ENCODE measurements around the gene RNF166.

RNF166 gene

DNA sequence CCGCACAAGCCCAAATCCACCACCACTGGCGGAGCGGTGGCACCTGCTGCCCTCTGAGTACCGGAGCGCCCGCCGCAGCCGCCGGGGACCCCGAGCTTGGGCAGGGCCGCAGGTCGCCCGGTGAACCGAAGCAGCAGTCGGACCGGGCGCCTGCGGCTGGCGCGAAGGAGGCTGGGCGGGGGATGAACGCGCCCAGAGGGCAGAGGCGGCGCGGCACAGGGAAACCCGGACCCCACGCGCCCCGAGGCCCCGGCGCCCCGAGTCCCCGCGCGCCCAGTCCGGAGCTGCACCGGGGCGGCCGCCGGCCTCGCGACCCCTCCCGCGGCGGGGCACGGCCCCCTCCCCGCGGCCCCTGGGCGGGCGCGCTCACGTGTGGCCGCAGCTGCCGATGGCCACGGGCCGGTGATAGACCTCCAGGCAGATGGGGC is 393 bp downstream of the RNF166 start:
- no peak for DNase-seq

DNA sequence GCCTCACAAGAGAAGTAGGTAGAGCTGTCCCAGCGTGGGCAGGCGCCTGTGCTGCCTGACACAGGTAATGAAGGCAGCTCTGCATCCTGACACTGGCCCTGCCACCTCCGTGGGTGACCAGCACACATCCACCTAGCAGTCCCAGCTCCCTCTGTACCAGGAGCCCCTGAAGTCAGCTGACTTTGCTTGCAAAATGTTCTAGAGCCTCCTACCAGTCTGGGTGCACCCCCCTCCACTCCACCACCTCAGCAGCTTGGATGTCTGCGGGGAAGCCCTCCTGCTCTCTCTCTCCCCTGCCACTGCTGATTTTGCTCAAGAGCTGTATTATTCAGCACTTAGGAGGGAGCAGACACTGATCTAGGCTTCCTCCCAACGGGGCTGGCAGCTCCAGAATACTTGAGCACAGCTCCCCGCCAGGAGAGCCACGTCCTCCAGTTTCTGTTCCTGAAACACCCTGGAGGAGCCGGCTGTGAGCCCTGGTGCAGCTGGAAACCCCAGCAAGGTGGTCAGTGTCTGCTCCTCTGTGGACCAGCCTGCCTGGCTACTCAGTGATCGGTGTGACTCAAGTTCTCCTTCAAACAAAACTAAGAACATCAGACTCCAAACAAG is 1.0 kb downstream of the RNF166 start:
- no peak for DNase-seq

DNA sequence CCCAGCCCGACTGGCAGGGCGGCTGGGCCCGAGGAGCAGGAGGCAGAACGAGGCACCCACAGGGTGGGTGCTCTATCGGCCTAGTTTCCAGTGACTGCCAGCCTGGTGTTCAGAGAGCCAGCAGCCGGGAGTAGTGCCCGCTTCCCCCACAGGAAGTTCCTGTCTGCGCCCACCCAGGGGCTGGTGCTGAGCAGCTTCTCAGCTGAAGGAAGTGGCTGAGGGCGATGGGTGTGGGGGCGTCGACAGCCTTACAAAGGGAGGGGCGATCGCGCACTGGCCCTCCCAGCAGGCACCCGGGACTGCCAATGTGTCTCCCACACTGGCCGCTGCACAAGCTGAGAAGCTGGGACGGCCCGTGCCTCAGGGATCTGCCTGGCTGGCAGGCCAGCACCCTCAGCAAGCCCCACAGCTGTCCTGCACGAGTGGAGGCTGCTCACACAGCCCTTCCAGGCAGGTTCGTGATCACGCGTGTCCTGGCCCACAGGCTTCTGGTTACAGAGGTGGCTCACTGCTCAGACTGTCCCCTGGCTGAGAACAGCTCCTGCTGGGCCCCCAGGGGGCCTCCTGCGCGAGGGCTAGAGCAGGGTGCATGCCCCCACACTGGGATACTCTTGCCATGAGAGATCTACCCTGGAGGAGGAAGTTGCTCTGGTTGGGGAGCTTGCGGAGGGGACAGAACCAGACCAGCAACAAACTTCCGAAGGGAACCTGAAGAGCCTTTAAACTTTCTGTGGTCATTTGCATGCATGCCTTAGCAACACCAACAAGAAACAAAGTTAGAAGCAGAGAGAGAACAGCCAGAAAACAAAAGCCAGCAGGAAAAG is 2.5 kb downstream of the RNF166 start:
- DNase-seq = no peak

- no peak for DNase-seq
These were observed 3.6 kb downstream of the RNF166 start for GRCh38 chr16:88702371-88703210.

DNA sequence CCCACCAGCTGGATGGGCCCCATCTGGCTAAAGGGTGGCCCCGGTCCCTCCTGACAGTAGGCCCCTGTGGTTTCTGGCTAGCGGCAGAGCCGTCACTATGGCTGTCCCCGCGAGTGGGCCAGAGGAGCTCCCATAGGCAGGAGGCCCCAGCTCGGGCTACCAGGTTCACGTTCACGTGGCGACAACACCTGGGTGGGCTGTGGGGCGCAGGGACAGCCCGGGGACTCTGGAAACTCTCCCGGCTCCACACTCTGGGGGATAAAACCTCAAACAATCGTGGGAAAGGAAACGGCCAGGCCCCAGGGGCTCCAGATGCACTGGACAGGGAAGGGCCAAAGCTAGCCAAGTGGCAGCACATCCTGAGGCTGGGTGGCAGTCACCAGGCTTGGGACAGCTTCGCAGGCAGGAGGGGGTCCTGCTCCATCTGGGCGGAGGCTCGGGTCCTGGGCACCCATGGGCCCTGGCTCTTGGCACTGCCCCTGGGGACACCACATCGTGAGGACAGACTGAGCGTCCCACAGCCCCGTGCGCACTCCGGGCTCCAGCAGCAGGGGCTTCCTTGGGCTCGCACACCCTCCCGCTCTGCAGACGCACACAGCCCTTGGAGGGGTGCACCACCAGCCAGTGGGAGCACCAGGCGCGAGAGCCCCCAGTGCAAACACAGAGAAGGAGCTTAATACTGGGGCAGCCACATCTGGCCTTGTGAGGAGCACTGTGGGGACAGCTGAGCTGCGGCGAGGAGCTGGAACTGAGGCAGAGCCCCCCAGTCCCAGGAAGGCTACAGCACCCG is 4.4 kb downstream of the RNF166 start:
- no peak for DNase-seq

DNA sequence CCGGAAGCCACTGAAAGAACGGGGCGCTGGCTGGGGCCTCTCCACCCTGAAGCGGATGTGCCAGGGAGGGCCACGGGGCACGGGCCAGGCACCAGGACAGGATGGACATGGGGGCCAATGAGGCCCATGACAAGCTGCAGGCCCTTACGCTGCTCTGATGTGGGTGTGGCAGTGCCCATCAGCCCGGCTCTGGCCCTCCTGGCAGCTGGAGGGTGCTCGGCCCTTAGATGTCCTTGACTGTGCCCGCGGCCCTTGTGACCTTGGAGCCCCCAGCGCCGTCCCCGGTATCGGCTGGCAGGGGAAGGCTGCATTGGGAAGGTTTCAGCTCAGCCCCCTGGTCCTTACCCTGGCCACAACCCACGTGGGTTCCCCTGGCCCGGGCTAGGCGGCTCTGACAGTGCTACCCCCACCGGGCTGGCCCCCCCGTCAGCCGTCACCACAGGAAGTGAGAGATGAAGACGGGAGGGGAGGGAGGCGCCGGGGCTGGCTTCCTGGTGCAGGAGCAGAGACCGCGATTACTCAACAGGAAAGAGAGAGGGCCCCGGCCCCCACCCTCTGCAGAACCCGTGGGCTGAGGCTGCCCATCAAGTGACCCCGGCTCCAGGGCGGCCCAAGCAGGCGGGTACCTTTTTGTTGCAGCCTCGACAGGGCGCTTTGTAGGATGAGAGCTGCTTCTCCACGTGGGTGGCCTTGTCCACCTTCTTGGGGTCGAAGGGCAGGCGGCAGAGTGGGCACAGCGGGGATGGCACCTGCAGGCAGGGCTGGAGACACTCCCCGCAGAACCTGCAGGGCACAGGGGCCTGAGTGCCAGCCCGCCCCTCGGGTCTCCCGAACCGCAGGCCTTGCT is 5.3 kb downstream of the RNF166 start:
- DNase-seq = no peak

GRCh38 chr16:88700322-88700635 is 5.9 kb downstream of the RNF166 start:
- DNase-seq = no peak

DNA sequence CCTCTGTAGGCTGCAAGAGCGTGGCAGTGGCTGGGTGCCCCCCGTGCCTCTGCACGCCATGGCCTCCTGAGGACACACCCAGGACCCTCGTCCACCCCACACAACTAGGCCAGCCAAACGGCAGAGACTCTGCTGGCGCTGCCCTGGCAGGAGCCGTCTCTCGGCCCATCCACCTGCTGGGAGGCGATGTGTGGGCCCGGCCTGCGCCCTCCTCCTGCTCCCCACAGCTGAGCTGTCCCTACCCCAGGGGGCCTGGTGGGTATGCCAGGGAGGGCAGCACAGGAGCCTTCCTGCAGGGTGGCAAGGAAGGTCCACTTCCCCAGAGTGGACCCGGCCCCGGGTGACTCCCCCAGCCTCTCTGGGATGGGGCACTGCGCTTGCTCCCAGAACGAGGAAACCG is 7.0 kb downstream of the RNF166 start:
- DNase-seq = no peak

- DNase-seq = no peak
These were observed 7.6 kb downstream of the RNF166 start for GRCh38 chr16:88698646-88699045.

DNA sequence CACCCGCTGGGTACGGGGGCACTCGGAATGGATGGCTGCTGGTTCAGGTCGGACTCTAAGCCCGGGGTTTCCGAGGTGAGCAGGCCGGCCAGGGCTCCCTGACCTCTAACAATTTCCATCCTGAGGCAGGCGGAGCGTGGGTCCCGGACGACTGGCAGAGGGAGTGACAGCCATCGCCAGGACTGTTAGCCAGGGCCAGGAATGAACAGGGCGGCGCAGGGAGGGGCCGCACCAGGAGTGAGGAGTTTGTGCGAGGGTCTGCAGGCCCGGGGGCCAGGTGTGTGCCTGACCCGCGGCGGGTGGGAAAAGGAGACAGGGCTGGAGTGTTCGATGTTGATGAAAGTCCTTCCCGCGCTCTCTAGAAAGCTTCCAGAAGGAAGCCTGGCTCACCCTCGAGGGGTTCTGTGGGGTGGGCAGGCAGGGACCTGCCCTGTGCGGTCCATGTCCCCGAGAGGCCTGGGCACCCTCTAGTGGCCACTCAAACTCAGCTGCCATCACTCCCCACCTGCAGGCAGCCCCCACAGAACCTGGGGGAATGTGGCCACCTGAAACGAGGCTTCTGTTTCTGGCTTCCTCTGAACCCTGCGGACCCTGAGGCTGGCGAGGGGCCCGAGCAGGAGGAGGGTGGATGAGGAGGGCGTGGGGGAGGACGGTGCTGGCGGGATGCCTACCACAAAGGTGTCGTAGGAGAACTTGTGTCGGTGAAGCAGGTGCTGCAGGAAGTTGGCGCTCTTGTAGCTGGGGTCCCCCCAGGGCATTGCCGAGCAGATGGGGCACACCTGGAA is 8.2 kb downstream of the RNF166 start:
- no peak for DNase-seq

GRCh38 chr16:88697116-88697830 is 8.9 kb downstream of the RNF166 start:
- DNase-seq = no peak

DNA sequence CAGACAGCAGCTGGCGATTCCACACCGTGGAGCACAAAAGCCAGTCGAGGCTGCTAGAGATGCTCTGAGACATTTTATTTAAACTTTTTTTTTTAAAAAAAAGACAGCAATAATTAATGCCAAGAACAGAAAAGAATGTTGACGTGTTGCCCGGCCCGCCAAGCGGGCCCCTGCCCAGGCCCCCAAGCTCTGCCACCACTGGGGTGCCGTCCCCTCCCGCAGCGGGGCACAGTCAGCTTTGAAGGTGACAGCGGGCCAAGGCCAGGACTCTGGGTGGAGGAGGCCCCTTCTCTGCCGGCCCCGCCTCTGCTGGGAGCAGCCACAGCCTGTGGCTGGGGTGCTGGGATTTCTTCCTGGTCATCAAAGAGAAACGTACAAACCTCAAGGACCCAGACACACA is 9.8 kb downstream of the RNF166 start:
- no peak for DNase-seq

GRCh38 chr16:88695753-88696152 is 10.5 kb downstream of the RNF166 start:
- DNase-seq = no peak

DNA sequence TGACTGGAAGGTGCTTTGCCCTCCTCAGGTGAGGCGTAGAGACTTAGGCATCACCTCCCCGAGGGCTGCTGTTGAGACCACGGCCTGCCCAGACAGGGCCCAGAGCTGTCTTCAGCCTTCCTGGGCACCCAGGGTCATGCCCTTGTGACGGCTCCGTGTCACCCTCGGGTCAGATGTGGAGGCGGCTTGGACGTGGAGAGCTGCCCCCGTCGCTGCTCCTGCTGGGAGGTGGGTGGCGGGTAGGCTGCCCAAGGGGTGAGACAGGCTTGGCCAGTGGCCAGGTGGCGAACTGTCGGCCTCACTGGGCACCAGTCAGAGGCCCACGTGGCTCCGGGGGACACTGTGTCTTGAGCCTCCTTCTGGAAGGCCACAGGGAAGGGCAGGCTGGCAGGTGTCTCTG is 11.0 kb downstream of the RNF166 start:
- DNase-seq = no peak

DNA sequence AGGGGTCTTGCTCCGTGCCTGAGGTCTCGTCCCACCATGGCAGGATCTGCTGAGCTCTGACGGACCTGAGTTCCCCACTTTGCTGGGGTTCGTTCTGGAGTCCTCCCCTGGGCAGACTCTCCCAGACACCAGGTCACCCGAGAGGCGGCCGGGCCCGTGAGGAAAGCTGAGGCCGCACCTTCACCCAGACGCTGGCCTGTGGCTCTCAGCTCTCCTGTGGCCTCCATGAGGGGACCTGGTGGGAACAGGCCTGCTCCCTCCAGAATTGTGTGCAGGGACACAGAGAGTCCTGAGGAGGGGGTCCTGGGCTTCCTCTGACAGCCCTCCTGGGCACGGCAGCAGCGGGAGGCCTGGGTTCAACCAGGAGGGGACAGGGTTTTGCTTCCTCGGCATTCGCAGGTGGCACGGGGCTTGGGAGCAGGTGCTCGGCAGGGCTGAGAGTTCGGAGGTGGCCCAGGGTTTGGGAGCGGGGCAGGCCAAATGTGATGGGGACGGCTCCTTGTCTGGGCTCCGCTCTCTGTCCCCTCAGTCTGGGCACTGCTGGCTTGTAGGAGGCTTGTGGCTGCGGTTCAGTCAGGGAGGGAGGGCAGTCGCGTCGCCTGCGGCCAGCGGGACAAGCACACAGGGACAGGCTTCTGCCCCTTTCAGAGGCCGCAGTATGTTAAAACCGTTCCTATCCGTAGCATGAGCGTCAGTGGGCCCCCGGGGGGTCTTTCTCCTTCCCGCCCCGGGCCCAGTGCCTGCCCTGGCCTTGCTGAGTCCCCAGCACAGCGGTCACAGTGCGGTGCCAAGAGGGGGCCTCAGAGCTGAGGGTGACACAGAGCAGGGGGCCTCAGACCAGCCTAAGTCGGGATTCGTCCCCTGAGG is 11.8 kb downstream of the RNF166 start:
- DNase-seq = no peak

GRCh38 chr16:88693420-88694177 is 12.6 kb downstream of the RNF166 start:
- no peak for DNase-seq

DNA sequence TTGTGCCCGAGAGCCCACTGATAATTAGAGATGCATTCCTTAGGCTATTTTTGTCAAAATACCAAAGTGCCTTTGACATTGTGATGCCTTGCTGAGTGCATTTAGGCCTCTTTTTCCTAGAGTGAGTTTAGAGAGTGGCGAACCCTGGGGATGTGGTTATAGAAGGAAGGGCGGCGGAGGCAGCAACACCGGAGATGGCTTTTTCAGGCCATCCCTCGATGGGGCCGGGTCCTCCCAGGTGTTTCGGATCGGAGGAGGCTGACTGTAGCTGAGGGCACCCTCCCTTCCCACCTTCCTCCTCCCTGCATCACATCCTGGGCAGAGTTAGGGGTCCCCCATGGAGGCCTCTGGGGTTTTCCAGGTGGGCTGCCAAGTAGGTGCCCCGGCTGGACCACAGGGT is 13.3 kb downstream of the RNF166 start:
- no peak for DNase-seq

DNA sequence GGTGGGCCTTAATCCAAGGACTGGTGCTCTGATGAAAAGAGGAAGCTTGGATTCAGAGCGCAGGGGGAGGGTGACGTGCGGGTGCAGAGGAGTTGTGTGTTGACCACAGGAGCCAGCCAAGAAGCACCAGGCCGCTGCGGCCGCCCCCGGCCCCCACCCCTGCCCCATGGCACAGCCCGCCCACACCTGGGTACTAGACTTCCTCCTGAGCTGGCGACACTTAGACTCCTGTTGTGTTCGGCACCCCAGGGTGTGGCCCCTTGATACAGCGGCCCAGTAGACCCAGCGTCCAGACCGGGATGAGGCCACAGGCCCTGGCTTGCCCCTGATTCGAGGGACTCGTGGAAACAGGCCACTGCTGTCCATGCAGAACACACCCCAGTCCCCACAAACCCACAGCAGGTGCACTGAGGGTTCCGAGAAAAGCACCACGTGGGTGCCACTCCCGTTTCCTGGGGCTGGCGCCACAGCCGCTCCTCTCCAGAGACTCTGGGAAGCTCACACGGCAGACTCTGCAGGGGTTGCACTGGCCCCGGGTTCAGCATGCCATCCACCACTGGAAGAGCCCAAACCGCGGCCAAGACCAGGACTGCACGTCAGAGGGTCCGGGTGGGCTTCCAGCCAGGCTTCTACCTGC is 14.2 kb downstream of the RNF166 start:
- DNase-seq = no peak

Data from NCI-H2029 treated with DMSO at 0.1 percent for 48 hours (cell line).